ENCODE measurements around the gene UQCR10. TPM values are rescaled to one million over a fixed set of nuclear protein-coding genes. Genes with fewer than 3 reads are reported as not detected.

Gene UQCR10
- total and polyA plus RNA-seq, 9 of the 15 experiments (the other 6 are each of a cell fraction or from before 2014, with no cell fraction given): 128 to 903 (median 163) TPM

GRCh38 chr22:29816128-29816527 lies 49.0 kb downstream of the UQCR10 start:
- DNase-seq (ENCODE audit: extremely low read depth in 1 of 4, low spot score in 3 of 4) (no peak), FAIRE-seq (no peak), ATAC-seq (no peak)
- H3K4me1 ChIP-seq (replicated peaks in 1 of 2; ENCODE audit: control insufficient read depth in 2 of 2, insufficient read depth in 2 of 2, low read length in 2 of 2): peaks cover 0 to 4% of the 10 kb centered on the region in 2 experiments; a peak in 3 of 5 replicates
- in situ Hi-C loops (cut with MboI) (loop anchor here (10.0 kb wide), 1 partner anchor 189 kb away; no protein-coding TSS in a partner anchor), intact Hi-C loops (cut with micrococcal nuclease) (no loop called here)
- 100% methylated on average over 1 of the region's 2 CpGs for WGBS (ENCODE audit: insufficient coverage, low coverage, missing lambda C conversion rate)
- H4K20me1 ChIP-seq (replicated peaks; ENCODE audit: control insufficient read depth, insufficient read depth, low read length): peaks cover 4% of the 10 kb centered on the region
- no peak overlapping the region for H3K4me3 ChIP-seq
- H3K27me3 ChIP-seq (ENCODE audit: control insufficient read depth in 2 of 2, insufficient read depth in 2 of 2, low read length in 2 of 2): no peaks in the 10 kb centered on the region
- H3K79me2 ChIP-seq (ENCODE audit: control insufficient read depth, insufficient read depth, low read length): no peaks in the 10 kb centered on the region
- no peaks in the 10 kb centered on the region for H3K9me3 ChIP-seq (replicated peaks; ENCODE audit: control insufficient read depth, insufficient read depth, low read depth, low read length)
- CTCF ChIA-PET (ENCODE audit: low intra/inter-chr PET ratio): no interaction called here
- POLR2A ChIA-PET: no interaction called here
- no TSS peak for BruUV-seq (replicated peaks)
- peaks cover 4% of the 10 kb centered on the region for H3K9me1 ChIP-seq (ENCODE audit: control insufficient read depth, insufficient read depth, low read length)
- H3K4me2 ChIP-seq (ENCODE audit: insufficient read depth, low read length): no peak overlapping the region
- TF ChIP-seq GATAD2B (IDR thresholded peaks at IDR 0.05; ENCODE audit: borderline replicate concordance) (no peak), CLOCK (CRISPR knock-in tag; IDR thresholded peaks at IDR 0.05; ENCODE audit: borderline replicate concordance) (no peak), SPI1 (IDR thresholded peaks at IDR 0.05; ENCODE audit: borderline replicate concordance, low read depth, low read length) (no peak), CSDE1 (IDR thresholded peaks at IDR 0.05) (no peak)
- TF ChIP-seq, protein P1, sequence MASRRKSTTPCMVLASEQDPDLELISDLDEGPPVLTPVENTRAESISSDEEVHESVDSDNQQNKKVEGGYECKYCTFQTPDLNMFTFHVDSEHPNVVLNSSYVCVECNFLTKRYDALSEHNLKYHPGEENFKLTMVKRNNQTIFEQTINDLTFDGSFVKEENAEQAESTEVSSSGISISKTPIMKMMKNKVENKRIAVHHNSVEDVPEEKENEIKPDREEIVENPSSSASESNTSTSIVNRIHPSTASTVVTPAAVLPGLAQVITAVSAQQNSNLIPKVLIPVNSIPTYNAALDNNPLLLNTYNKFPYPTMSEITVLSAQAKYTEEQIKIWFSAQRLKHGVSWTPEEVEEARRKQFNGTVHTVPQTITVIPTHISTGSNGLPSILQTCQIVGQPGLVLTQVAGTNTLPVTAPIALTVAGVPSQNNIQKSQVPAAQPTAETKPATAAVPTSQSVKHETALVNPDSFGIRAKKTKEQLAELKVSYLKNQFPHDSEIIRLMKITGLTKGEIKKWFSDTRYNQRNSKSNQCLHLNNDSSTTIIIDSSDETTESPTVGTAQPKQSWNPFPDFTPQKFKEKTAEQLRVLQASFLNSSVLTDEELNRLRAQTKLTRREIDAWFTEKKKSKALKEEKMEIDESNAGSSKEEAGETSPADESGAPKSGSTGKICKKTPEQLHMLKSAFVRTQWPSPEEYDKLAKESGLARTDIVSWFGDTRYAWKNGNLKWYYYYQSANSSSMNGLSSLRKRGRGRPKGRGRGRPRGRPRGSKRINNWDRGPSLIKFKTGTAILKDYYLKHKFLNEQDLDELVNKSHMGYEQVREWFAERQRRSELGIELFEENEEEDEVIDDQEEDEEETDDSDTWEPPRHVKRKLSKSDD (conservative IDR thresholded peaks at IDR 0.05; ENCODE audit: low read length): no peak
- no peak overlapping the region for H2AFZ ChIP-seq (ENCODE audit: low read depth, low read length)
- no peak overlapping the region for H3K9ac ChIP-seq (ENCODE audit: insufficient read depth in 1 of 2, low read depth in 2 of 2, low read length in 2 of 2)
- H3K27ac ChIP-seq (ENCODE audit: extremely low read depth, low read depth, low read length): no peak overlapping the region
- peaks cover 80% of the 10 kb centered on the region; the same call in 2 of the 3 replicates for H3K36me3 ChIP-seq (ENCODE audit: control insufficient read depth, insufficient read depth, low read length)
